ENCODE measurements around the gene TMEM182. TPM values are rescaled to one million over a fixed set of nuclear protein-coding genes. Genes with fewer than 3 reads are reported as not detected.

The TMEM182 gene
- total RNA-seq, 4 donors from 2014 or later: 0.17 to 2.8 (median 0.72) TPM

DNA sequence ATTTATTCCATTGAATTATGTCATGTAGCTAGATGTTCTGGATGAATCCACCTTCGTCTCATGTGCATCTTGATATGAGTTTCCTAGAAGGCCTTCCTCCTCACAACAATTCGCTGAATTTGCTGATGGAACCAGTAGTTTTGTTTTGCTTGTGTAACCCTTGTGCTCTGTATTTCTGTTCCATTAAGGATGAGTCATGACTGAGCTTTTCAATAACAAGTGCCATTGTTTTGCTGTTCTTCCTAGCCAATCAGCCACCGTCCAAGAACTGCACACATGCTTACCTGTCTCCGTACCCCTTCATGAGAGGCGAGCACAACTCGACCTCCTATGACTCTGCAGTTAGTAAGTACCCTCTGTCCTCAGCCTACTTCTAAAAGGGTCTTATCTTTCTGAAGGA, 2.3 kb downstream of the TMEM182 start:
- H3K4me3 ChIP-seq: no peak overlapping the region
- H3K9me3 ChIP-seq: no peaks in the 10 kb centered on the region
- intact Hi-C loops (cut with DNase I): no loop called here
- no peaks in the 10 kb centered on the region for H3K27me3 ChIP-seq
- peaks cover 0 to 4% (median 0%) of the 10 kb centered on the region in 4 donors for H3K36me3 ChIP-seq
- peaks cover 0 to 12% (median 5%) of the 10 kb centered on the region in 4 donors for H3K4me1 ChIP-seq
- TF ChIP-seq POLR2A (IDR thresholded peaks at IDR 0.05; ENCODE audit: low read depth) (no peak), POLR2AphosphoS5 (IDR thresholded peaks at IDR 0.05) (no peak), EP300 (IDR thresholded peaks at IDR 0.05) (no peak)
- TF ChIP-seq, protein P1, sequence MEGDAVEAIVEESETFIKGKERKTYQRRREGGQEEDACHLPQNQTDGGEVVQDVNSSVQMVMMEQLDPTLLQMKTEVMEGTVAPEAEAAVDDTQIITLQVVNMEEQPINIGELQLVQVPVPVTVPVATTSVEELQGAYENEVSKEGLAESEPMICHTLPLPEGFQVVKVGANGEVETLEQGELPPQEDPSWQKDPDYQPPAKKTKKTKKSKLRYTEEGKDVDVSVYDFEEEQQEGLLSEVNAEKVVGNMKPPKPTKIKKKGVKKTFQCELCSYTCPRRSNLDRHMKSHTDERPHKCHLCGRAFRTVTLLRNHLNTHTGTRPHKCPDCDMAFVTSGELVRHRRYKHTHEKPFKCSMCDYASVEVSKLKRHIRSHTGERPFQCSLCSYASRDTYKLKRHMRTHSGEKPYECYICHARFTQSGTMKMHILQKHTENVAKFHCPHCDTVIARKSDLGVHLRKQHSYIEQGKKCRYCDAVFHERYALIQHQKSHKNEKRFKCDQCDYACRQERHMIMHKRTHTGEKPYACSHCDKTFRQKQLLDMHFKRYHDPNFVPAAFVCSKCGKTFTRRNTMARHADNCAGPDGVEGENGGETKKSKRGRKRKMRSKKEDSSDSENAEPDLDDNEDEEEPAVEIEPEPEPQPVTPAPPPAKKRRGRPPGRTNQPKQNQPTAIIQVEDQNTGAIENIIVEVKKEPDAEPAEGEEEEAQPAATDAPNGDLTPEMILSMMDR (IDR thresholded peaks at IDR 0.05): no peak
- WGBS: 93% methylated on average over 6 of the region's 6 CpGs
- H3K27ac ChIP-seq (replicated peaks in 1 of 4): no peak overlapping the region
- no peak for DNase-seq (ENCODE audit: extremely low spot score)

DNA sequence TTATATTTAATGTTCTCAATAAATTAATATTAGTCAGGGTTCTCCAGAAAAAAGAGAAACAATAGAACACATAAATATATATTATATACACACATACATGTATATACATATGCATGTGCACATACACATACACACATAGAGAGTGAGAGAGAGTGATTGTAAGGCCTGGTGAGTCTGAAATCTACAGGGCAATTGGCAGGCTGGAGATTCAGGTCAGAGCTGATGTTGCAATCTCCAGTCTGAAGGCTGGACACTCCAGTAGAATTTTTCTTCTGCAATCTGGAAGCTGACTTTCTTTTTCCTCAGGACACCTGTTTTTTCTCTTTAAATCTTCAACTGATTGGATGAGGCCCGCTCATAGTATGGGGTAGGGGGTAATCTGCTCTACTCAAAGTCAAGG, 3.2 kb downstream of the TMEM182 start:
- H3K27me3 ChIP-seq: no peaks in the 10 kb centered on the region
- intact Hi-C loops (cut with DNase I): no loop called here
- no peaks in the 10 kb centered on the region for H3K9me3 ChIP-seq
- no peak for DNase-seq (ENCODE audit: extremely low spot score)
- peaks cover 0 to 4% (median 0%) of the 10 kb centered on the region in 4 donors for H3K36me3 ChIP-seq
- H3K4me3 ChIP-seq: no peak overlapping the region
- WGBS: 95% methylated on average over 1 of the region's 1 CpG
- TF ChIP-seq, protein P1 (IDR thresholded peaks at IDR 0.05): no peak
- no peak for TF ChIP-seq POLR2AphosphoS5 (IDR thresholded peaks at IDR 0.05)
- TF ChIP-seq POLR2A (IDR thresholded peaks at IDR 0.05; ENCODE audit: low read depth): no peak
- TF ChIP-seq EP300 (IDR thresholded peaks at IDR 0.05): no peak
- H3K4me1 ChIP-seq: peaks cover 0 to 6% (median 4%) of the 10 kb centered on the region in 4 donors
- no peak overlapping the region for H3K27ac ChIP-seq (replicated peaks in 1 of 4)

DNA sequence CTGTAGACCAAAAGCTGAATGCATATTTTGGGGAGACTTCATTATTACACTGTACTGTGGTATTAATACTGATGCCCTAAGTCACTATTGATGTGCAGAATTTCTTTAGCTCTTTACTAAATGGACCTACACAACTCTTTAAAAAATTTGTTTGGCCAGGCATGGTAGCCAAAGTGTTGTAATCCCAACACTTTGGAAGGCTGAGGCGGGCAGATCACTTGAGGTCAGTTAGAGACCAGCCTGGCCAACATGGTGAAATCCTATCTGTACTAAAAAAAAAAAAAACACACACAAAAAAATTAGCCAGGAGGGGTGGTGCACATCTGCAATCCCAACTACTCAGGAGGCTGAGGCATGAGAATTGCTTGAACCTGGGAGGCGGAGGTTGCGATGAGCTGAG, 6.4 kb downstream of the TMEM182 start:
- WGBS: 100% methylated on average over 3 of the region's 3 CpGs
- H3K9me3 ChIP-seq: no peaks in the 10 kb centered on the region
- H3K4me1 ChIP-seq: peaks cover 0 to 8% (median 0%) of the 10 kb centered on the region in 4 donors

DNA sequence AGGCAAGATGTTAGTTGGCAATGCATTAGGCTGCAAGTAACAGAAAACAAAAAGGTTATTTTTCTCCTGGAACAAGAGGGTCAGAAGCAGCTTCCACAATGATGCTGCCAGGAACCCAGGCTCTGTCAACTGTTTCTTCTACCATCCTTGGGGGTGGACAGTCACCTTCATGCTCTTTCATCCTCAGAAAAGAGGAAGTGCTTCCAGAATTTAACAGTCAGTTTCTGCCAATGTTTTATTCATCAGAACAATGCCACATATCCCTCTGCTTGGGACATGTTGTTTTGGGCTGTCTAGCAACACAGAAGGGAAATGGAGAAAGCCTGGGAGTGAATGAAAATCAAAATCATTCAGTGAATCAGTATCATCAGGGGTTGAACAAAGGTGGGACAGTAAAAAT, 7.1 kb downstream of the TMEM182 start:
- intact Hi-C loops (cut with DNase I): no loop called here

More for the DNA sequence above, 6.4 kb downstream of the TMEM182 start:
- Histone ChIP-seq H3K4me3 (no peak overlapping the region), H3K27me3 (no peaks in the 10 kb centered on the region), H3K36me3 (peaks cover 0 to 4% (median 0%) of the 10 kb centered on the region in 4 donors), H3K27ac (replicated peaks in 1 of 4) (no peak overlapping the region)
- intact Hi-C loops (cut with DNase I): no loop called here
- TF ChIP-seq POLR2A (IDR thresholded peaks at IDR 0.05; ENCODE audit: low read depth): no peak
- no peak for DNase-seq (ENCODE audit: extremely low spot score)

DNA sequence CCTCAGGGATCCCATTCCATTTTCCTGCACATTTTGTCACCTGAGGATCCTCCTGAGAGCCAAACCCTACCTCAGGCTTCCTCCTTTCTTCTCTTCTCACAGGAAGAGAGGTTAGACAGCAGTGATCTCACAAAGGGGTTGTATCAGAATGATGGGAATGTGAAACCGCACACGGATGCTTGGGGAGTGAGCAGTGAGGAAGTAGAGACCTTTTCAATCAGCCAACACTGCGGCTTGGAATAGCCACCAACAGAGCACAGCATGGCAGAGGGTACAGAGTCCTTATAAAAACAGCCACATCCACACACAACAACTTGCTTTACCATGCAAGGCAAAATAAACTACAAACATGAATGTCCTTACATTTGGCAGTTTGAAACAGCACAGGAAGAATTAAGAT, 8.7 kb downstream of the TMEM182 start:
- H3K27ac ChIP-seq (replicated peaks in 1 of 4): no peak overlapping the region

More for the DNA sequence above, 7.1 kb downstream of the TMEM182 start:
- Histone ChIP-seq H3K36me3 (peaks cover 0 to 4% (median 0%) of the 10 kb centered on the region in 4 donors), H3K27ac (replicated peaks in 1 of 4) (no peak overlapping the region), H3K27me3 (no peaks in the 10 kb centered on the region), H3K4me1 (peaks cover 0 to 8% (median 0%) of the 10 kb centered on the region in 4 donors), H3K9me3 (no peaks in the 10 kb centered on the region), H3K4me3 (no peak overlapping the region)
- DNase-seq (ENCODE audit: extremely low spot score): no peak
- TF ChIP-seq POLR2AphosphoS5 (IDR thresholded peaks at IDR 0.05) (no peak), EP300 (IDR thresholded peaks at IDR 0.05) (no peak), POLR2A (IDR thresholded peaks at IDR 0.05; ENCODE audit: low read depth) (no peak)
- TF ChIP-seq, protein P1 (IDR thresholded peaks at IDR 0.05): no peak

More for the DNA sequence above, 8.7 kb downstream of the TMEM182 start:
- WGBS: 80% methylated on average over 3 of the region's 3 CpGs
- no peaks in the 10 kb centered on the region for H3K9me3 ChIP-seq
- DNase-seq (ENCODE audit: extremely low spot score): no peak
- H3K4me1 ChIP-seq: peaks cover 0 to 8% (median 0%) of the 10 kb centered on the region in 4 donors
- intact Hi-C loops (cut with DNase I): no loop called here
- H3K27me3 ChIP-seq: no peaks in the 10 kb centered on the region
- no peak overlapping the region for H3K4me3 ChIP-seq
- TF ChIP-seq, protein P1 (IDR thresholded peaks at IDR 0.05): no peak
- TF ChIP-seq POLR2AphosphoS5 (IDR thresholded peaks at IDR 0.05) (no peak), POLR2A (IDR thresholded peaks at IDR 0.05; ENCODE audit: low read depth) (no peak), EP300 (IDR thresholded peaks at IDR 0.05) (no peak)
- H3K36me3 ChIP-seq: peaks cover 0 to 4% (median 0%) of the 10 kb centered on the region in 4 donors

Data from esophagus muscularis mucosa (tissue), 4 donors.